Esophagus (tissue), 2 donors: Measurements from ENCODE around the gene HEPACAM2. TPM values are rescaled to one million over a fixed set of nuclear protein-coding genes. Genes with fewer than 3 reads are reported as not detected.

Experiments
- H3K27ac ChIP-seq, 2 donors: one replicate each; pipeline ENCODE4 v1.5.1; 2013; ENCODE audit warnings: low read depth in 2 of 2, mild to moderate bottlenecking in 2 of 2, inconsistent platforms in 1 of 2, low read length in 1 of 2, moderate library complexity in 1 of 2
- H3K27me3 ChIP-seq, 2 donors: one replicate each; pipeline ENCODE4 v1.6.1; 2013; ENCODE audit warnings: low read length in 2 of 2, control low read depth in 1 of 2, mild to moderate bottlenecking in 1 of 2; ENCODE audit not compliant: insufficient read depth in 2 of 2, control insufficient read depth in 1 of 2
- H3K36me3 ChIP-seq, 2 donors: one replicate each; pipeline ENCODE4 v1.6.1; 2013; ENCODE audit warnings: low read length in 1 of 2; ENCODE audit not compliant: control insufficient read depth in 2 of 2, insufficient read depth in 2 of 2
- H3K4me1 ChIP-seq, 2 donors: one replicate each; pipeline ENCODE4 v1.6.1; 2013; ENCODE audit warnings: low read length in 1 of 2; ENCODE audit not compliant: control insufficient read depth in 2 of 2, insufficient read depth in 2 of 2
- H3K4me3 ChIP-seq, 2 donors: one replicate each; pipeline ENCODE4 v1.5.1; 2013; ENCODE audit warnings: low read length in 2 of 2, mild to moderate bottlenecking in 2 of 2, low read depth in 1 of 2, moderate library complexity in 1 of 2
- H3K9me3 ChIP-seq, 2 donors: one replicate each; pipeline ENCODE4 v1.6.1; 2013; ENCODE audit warnings: mild to moderate bottlenecking in 2 of 2, low read depth in 1 of 2, low read length in 1 of 2, moderate library complexity in 1 of 2; ENCODE audit not compliant: control insufficient read depth in 2 of 2, insufficient read depth in 1 of 2
- WGBS, 2 donors: extraction: QIAGEN DNeasy Blood & Tissue Kit; methylation state at CpG; one replicate each; pipeline ENCODE4 v1.1.7; 2013; 5-methylcytosine and 5-hydroxymethylcytosine counted together
- polyA plus RNA-seq, 2 donors: library from polyadenylated mRNA; stranded (reverse); fragments of 200-250 nt; gene quantifications; one replicate each; pipeline ENCODE4 v1.2.3, GENCODE V29; 2013
- donor health status: healthy with polysubstance abuse.
- donor health status: Bipolar disorder and iron deficiency.

Gene HEPACAM2
- polyA plus RNA-seq, 2 donors, result 0.04 TPM; not detected in 1

DNA sequence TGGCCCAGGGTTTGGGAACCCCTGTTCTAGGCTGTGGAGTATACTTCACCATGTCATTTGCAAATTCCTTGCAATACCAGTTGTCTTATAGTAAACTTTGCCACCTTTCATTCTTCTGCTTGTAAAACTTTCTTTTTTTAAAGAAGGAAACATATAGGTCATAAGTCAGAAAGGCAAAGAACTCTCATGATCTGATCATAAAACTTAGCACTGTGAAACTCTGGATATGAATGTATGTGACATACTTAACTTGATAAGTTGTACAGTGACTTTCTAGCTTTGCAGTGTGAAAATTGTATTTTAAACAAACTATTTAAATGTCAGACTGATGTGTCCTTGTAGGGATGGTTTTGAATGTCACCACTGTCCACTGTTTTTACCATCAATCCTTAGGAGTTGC is 47.1 kb downstream of the HEPACAM2 start:
- no peaks in the 10 kb centered on the region for H3K36me3 ChIP-seq
- H3K27me3 ChIP-seq, result no peaks in the 10 kb centered on the region
- H3K9me3 ChIP-seq, result no peaks in the 10 kb centered on the region
- H3K4me3 ChIP-seq, result no peak overlapping the region
- no peak overlapping the region for H3K27ac ChIP-seq
- no peaks in the 10 kb centered on the region for H3K4me1 ChIP-seq

DNA sequence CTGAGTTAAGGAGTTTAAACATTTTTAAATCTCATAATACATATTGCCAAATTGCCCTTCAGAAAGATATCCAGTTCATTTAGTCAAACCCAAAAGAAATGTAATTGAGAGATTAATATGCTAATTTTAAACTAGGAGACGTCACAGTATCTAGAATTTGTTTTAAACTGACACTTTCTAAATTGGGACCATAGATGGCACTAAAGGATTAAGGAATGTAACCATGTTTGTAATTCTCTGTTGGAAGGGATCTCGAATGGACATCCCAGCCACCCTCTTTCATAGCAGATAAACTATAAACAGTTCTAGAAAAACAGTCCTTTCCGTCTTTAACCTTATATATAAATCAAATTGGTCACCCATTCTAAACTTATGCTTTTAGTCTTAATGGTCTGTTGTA is 48.1 kb downstream of the HEPACAM2 start:
- Histone ChIP-seq H3K4me1 (no peaks in the 10 kb centered on the region), H3K27ac (no peak overlapping the region), H3K4me3 (no peak overlapping the region), H3K27me3 (no peaks in the 10 kb centered on the region), H3K36me3 (no peaks in the 10 kb centered on the region), H3K9me3 (no peaks in the 10 kb centered on the region)
- 20 to 23% methylated on average over 3 of the region's 3 CpGs for WGBS, 2 donors

DNA sequence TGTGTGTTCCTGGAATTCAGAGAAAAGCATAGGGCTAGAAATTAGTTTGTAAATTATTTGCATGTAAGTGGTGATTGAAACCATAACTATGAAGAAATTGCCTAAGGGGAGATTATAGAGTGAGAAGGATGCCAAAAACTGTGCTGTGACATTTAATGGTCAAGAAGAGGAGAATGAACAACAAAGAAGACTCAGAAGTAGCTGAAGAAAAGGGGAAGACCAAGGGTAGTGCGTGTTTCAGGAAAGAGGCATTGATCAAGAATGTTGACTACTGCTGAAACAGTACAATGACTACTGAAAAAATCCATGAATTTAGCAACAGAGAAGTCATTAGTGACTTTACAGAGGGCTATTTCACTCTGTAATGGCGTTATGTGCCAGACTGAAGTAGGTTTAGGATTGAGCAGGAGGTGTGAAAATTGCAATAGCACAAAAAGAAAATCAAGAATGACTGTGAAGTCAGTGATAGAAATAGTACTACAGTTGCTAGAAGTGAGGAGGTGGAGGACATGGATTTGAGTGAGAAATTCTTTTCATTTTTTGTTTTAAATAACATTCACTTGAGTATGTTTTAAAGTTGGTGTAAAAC is 49.2 kb downstream of the HEPACAM2 start:
- Histone ChIP-seq H3K36me3 (no peaks in the 10 kb centered on the region), H3K27me3 (no peaks in the 10 kb centered on the region), H3K4me3 (no peak overlapping the region), H3K27ac (no peak overlapping the region), H3K4me1 (no peaks in the 10 kb centered on the region), H3K9me3 (peaks cover 0 to 2% of the 10 kb centered on the region in 2 donors)
- WGBS, 2 donors, result 52 to 66% methylated on average over 2 of the region's 2 CpGs

DNA sequence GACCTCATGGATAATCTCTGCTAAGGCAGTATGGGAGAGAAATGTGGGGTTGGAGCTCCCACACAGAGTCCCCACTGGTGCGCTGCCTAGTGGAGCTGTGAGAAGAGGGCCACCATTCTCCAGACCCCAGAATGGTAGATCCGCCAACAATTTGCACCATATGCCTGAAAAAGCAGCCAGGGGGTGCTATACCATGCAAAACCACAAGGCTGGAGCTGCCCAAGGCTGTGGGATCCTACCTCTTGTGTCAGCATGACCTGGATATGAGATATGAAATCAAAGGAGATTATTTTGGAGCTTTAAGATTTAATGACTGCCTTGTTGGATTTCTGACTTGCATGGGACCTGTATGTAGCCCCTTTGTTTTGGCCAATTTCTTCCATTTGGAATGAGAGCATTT is 51.0 kb downstream of the HEPACAM2 start:
- Histone ChIP-seq H3K9me3 (peaks cover 6 to 9% of the 10 kb centered on the region in 2 donors), H3K4me3 (no peak overlapping the region), H3K27ac (no peak overlapping the region), H3K36me3 (no peaks in the 10 kb centered on the region), H3K4me1 (no peaks in the 10 kb centered on the region), H3K27me3 (no peaks in the 10 kb centered on the region)
- WGBS, 2 donors, result 94 to 95% methylated on average over 2 of the region's 2 CpGs

DNA sequence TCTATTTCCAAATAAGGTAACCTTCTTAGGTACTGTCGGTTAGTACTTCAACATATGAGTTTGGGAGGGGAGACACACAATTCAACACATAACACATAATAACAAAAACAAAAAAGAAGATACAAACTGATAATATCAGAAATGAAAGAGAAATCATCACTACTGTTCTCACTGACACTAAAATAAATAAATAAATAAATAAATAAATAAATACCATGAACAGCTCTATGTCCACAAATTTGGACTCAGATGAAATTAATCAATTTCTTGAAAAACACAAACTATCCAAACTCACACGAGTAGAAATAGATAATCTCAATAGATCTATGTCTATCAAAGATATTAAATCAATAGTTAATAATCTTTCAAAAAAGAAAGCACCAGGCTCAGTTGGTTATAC is 53.6 kb downstream of the HEPACAM2 start:
- no peak overlapping the region for H3K4me3 ChIP-seq
- H3K36me3 ChIP-seq, result no peaks in the 10 kb centered on the region
- H3K27ac ChIP-seq, result no peak overlapping the region
- 78% methylated on average over 2 of the region's 2 CpGs for WGBS, 2 donors
- H3K4me1 ChIP-seq, result no peaks in the 10 kb centered on the region
- peaks cover 7 to 14% of the 10 kb centered on the region in 2 donors for H3K9me3 ChIP-seq
- no peaks in the 10 kb centered on the region for H3K27me3 ChIP-seq

DNA sequence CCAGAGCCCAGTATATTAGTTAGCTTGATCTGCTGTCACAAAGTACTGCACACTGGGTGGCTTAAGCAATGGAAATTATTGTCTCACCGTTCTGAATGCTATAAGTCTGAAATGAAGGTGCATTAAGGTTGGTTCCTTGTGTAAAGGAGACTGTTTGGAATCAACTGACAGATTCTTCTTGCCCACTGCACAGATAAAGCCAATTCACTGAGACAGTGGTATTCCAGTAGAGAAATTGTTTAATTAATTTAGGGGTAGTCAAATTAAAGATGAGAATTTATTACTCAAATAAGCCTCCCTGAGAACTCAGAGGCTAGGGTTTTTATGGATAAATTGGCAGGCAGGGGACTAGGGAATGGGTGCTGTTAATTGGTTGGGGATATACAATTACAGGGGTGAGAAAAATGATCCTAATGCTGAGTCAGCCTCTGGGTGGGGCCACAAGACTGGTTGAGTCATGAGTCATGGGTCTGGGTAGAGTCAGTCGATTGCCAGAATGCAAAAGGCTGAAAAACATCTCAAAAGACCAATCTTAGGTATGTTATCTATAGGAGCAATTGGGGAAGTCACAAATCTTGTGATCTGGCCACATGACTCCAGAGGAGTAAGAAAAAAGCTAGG is 54.6 kb downstream of the HEPACAM2 start:
- WGBS, 2 donors, result 45 to 60% methylated on average over 2 of the region's 2 CpGs
- Histone ChIP-seq H3K4me3 (no peak overlapping the region), H3K36me3 (no peaks in the 10 kb centered on the region), H3K4me1 (no peaks in the 10 kb centered on the region), H3K27me3 (no peaks in the 10 kb centered on the region), H3K27ac (no peak overlapping the region), H3K9me3 (peaks cover 7 to 14% of the 10 kb centered on the region in 2 donors)

DNA sequence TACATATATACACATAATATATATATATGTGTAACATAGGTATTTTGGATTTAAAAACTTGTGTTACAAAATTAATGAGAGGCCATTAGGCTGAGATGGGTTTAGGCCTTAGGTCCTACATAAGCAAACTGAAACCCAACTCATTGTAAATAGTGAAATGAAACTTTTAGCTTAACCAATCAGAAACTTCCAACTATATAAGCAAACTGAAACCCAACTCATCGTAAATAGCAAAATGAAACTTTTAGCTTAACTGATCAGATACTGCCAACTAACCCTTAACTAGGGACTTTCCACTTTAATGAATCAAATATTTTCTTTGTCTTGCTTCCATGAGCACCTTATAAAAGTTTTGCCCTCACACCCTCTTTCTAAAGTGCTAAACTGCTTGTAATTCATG is 60.8 kb downstream of the HEPACAM2 start:
- H3K9me3 ChIP-seq, result peaks cover 3 to 10% of the 10 kb centered on the region in 2 donors
- H3K27ac ChIP-seq, result no peak overlapping the region
- no peak overlapping the region for H3K4me3 ChIP-seq
- no peaks in the 10 kb centered on the region for H3K36me3 ChIP-seq
- no peaks in the 10 kb centered on the region for H3K4me1 ChIP-seq
- H3K27me3 ChIP-seq, result no peaks in the 10 kb centered on the region
- WGBS, 2 donors, result 29 to 38% methylated on average over 1 of the region's 1 CpG

DNA sequence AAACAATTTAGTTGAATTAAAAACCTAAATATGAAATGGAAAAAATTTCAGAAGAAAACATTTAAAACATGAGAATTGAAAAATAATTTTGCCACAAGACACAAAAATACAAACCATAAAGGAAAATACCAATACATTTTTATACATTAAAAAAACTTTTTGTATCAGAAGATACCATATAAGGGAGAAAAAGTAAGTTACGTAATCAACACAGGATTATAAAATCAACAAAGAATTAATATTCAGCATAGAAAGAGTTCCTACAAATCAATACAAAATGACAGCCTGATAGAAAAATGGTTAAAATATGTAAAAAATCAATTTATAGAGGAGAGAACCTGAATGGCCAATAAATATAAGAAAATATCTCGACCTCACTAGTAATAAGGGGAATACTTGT is 61.5 kb downstream of the HEPACAM2 start:
- H3K27ac ChIP-seq, result no peak overlapping the region
- 91% methylated on average over 2 of the region's 2 CpGs for WGBS, 2 donors
- peaks cover 0 to 4% of the 10 kb centered on the region in 2 donors for H3K9me3 ChIP-seq
- no peaks in the 10 kb centered on the region for H3K36me3 ChIP-seq
- no peak overlapping the region for H3K4me3 ChIP-seq
- no peaks in the 10 kb centered on the region for H3K27me3 ChIP-seq
- no peaks in the 10 kb centered on the region for H3K4me1 ChIP-seq

DNA sequence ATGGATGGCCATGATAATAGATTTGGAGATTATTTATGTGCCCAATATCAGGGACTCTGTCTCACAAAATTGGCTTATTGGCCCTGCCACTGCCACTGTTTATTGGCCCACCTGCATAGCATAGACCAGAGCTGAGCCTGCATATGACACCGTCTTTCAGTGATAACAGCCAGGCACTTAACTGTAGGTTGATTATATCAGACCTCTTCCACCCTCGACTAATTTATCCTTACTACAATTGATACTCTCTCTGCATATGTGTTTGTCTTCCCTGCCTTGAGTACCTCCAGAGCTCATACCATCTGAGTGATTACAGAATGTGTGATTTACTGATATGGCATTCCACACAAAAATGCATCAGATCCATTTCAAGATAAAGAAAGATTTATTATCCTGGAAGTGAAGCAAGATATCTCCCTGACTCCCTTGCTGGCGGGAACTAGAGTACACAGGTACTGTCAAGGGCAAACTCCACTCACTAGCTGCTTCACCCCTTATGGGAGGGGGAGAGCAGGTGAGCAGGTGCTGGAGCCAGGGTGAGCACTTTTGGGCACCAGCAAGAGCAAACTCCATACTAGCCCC is 65.0 kb downstream of the HEPACAM2 start:
- Histone ChIP-seq H3K36me3 (no peaks in the 10 kb centered on the region), H3K27ac (no peak overlapping the region), H3K27me3 (no peaks in the 10 kb centered on the region), H3K9me3 (peaks cover 0 to 2% of the 10 kb centered on the region in 2 donors), H3K4me3 (no peak overlapping the region), H3K4me1 (no peaks in the 10 kb centered on the region)
- 79 to 81% methylated on average over 3 of the region's 3 CpGs for WGBS, 2 donors

DNA sequence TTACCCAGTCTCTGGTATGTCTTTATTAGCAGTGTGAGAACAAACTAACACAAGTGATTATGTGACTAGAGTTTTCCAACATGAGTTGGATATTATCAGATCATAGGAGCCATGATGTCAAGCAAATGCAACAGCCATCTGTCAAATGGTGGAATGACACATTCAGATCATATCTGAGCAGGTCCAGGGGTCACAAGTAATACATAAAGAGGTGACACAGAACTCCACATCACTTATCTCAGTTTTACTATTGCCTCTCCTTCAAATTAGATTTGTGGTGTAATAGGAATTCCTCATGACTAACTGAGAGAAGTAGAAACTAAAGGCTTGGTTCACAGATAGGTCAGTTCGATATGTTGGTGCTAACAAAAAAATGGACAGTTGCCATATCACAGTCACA is 65.9 kb downstream of the HEPACAM2 start:
- whole genome bisulfite sequencing, 2 donors, result 65 to 67% methylated on average over 1 of the region's 1 CpG

More for the DNA sequence above, 65.9 kb downstream of the HEPACAM2 start:
- H3K36me3 ChIP-seq, result no peaks in the 10 kb centered on the region
- no peak overlapping the region for H3K27ac ChIP-seq
- no peaks in the 10 kb centered on the region for H3K4me1 ChIP-seq
- H3K9me3 ChIP-seq, result peaks cover 0 to 2% of the 10 kb centered on the region in 2 donors
- no peaks in the 10 kb centered on the region for H3K27me3 ChIP-seq
- H3K4me3 ChIP-seq, result no peak overlapping the region
